ENCODE data around the gene DOLK.

DNA sequence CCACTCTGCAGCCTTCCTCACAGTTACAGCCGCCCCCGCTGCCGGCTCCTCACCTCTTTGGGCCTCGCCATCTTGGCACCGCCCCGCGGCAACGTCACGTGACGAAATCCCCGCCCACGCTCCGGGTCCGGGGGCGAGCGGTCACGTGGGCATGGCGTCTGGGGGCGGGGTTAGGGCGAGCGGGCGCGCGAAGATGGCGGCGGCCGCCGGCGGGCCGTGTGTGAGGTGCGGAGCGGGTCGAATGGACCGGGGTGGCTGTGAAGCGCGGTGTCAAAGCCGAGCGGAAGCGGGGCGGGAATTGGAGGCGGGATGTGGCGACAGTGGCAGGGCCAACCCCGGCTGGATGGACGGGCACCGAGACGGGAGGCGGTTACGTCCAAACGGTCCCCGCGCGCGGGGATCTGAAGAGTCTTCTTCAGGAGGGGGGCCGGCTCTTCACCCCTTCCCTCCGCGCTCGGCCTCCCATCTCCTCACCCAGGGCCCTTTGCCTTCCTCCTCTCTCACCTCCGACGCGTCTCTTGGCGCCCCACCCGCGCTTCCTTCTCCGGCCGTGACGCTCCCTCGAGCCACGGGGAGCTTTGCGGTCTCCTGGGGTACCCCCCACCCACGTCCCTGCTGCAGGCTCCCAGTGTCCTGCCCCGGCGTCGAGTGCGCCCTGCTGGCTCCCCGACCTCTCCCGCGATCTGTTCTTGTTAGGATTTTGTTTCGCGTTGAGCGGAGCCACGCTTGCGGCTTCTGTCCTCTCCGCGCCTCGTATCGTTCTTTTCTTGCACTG, at the start of gene DOLK, which contains the start of gene NUP188:
- TF ChIP-seq POLR2A (IDR thresholded peaks at IDR 0.05; ENCODE audit: low read length), result peak; percentile 88
- TF ChIP-seq GATA1 (IDR thresholded peaks at IDR 0.05; ENCODE audit: low read depth, low read length), result no peak
